HG02973 (cell line): ENCODE results near the gene CLNK.

Experiments used
- ATAC-seq: cut with Tn5 transposase; IDR thresholded peaks from one replicate; pipeline ENCODE4 v1.9.1; 2021; ENCODE audit warnings: moderate library complexity; ENCODE audit not compliant: unreplicated experiment

Gene CLNK

GRCh38 chr4:10664408-10664807 is 20.2 kb downstream of the CLNK start:
- ATAC-seq, result no peak

GRCh38 chr4:10662937-10663336 is 21.6 kb downstream of the CLNK start:
- no peak for ATAC-seq

DNA sequence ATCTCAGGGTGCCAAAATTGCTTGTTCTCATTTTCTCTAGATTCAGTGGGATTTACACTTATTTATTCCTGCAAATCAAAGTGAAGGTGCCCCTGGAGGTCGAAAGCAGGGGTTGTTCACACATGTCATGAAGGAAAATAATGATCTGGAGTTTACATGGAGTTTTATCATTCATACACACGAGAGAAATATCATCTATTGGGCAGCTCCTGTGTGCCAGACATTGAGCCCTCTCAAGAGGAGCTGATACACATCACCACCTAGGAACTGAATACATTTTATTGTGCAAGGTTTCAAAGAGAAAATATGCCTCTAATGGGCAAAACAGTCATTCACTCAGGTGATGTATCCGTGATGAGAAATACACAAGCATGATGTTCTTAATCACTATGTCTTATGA is 23.5 kb downstream of the CLNK start:
- ATAC-seq, result no peak

DNA sequence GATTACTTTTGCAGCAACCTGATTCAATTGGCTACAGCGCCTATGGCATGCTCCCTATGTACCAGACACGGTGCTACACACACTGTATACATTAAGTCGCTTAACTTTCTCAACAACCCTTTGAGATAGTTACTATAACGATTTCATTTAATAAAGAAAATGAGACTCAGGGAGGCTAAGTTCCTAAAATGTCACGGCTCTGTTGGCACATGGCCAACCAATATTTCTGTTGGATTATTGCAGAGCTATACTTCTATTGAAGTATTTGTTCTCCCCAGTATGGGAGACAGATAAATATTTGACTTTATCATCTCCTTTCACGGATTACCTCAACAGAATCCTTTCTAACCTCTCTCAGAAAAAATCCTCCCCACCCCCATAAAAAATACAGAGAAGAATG is 25.3 kb downstream of the CLNK start:
- ATAC-seq, result no peak

GRCh38 chr4:10656988-10657387 is 27.6 kb downstream of the CLNK start:
- no peak for ATAC-seq

DNA sequence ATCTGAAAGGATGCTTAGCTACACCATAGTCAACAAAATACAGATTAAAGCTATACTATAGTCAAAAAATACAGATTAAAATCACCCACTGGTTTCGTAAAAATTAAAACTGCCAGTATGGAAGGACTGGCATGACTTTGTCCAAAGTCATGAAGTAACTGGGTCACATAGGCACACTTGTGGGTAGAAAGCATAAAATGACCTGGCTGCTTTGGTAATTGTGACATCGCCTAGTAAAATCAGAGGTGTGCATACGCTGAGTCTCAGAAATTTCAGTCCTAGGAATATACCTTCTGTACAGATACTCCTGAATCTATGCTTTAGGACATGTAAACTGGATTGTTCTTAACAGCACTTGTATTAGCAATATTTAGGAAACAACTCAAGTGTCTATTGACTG is 28.1 kb downstream of the CLNK start:
- no peak for ATAC-seq

DNA sequence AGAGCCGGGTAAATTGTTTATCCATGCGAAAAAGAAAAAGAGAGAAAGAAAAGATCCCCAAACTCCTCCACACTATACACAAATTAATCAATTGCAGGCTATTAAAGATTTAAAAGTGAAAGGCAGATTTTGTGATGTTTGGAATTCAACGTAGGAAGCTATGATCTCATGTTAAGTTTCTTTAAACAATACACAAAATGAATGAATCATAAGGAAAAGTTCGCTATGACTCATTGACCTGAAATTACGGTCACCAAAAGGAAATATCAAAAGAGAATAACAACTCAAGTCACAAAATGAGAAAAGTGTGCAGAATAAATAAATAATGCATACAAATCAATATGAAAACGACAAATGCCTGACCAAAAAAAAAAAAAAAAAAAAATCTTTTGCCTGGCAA is 28.6 kb downstream of the CLNK start:
- ATAC-seq, result no peak

DNA sequence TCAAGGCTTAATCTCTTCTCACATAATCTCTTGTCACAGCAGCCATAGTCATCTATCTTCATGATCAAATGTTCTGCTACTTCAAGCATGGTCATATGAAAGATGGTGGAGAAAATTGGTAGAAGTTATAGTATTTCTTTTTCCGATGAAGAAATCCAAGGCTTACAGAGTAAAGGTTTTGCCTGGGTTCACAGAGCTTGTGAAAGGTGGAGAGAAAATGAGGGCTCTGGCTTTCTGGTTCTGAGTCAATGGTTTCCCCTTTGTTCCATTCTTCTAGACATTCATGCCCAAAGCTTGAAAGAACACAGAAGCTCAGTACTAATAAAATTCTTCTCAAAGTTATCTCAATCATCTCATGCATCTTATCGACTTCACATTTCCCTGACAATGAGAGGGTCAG is 36.1 kb downstream of the CLNK start:
- ATAC-seq, result no peak

GRCh38 chr4:10647846-10648245 is 36.7 kb downstream of the CLNK start:
- no peak for ATAC-seq

GRCh38 chr4:10643600-10644425 is 40.8 kb downstream of the CLNK start:
- no peak for ATAC-seq

GRCh38 chr4:10640561-10641201 is 43.9 kb downstream of the CLNK start:
- no peak for ATAC-seq

DNA sequence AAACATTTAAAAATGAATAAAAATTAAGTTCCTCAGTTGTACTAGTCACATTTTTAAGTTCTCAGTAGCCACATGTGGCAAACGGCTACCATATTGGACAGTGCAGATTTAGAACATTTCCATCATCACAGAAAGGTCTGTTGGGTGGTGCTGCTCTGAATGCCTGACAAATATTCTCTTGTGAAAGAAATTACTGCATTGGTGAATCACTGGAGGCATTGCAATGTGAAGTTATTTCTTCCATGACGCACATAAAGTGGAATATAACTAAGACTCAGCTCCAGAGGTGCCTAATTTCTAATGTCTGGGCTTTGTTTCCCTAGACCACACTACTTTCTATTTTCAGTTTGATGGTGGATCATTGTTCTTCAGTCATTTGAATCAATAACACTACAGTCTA is 44.9 kb downstream of the CLNK start:
- no peak for ATAC-seq

GRCh38 chr4:10639100-10639499 is 45.5 kb downstream of the CLNK start:
- ATAC-seq, result no peak

DNA sequence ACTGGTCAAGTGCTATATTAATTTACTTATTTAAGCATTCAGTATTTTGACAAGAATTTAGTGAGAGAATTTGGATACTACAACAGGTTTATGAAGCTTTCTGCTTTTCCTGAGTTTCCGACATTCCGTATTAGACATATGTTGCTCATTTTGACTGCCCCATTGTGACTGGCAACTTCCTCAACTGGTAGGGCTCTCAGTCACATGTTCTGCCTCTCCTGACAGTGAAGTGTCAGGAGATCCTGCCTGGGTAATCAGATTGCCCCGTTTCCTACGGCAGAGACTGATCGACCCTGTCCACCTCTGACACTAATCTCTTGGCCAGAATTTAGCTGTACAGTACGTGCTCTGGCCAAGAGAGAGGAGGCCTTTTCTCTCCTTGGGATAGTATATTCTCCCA is 49.5 kb downstream of the CLNK start:
- ATAC-seq, result no peak

GRCh38 chr4:10629394-10629793 is 55.2 kb downstream of the CLNK start:
- peak; percentile 60 for ATAC-seq

DNA sequence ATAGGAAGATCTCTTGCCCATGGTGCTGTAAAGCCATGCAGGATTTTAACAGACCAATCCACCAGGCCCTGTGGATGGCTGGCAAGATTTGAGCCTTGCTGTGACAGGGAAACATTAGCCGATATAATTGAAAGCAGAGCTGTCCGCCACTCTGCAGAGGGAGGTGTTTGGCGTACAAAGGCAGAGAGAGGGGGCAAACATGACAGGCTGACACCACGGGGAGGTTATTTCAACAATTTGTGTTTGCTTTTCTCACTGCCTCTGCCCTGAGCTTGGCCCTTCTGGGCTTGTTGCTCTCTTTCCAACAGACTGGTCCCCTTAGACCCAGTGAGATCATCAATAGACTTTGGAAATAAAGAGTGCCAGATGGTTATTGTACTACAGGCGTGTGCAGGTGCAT is 59.4 kb downstream of the CLNK start:
- no peak for ATAC-seq

GRCh38 chr4:10623862-10624261 is 60.7 kb downstream of the CLNK start:
- no peak for ATAC-seq

DNA sequence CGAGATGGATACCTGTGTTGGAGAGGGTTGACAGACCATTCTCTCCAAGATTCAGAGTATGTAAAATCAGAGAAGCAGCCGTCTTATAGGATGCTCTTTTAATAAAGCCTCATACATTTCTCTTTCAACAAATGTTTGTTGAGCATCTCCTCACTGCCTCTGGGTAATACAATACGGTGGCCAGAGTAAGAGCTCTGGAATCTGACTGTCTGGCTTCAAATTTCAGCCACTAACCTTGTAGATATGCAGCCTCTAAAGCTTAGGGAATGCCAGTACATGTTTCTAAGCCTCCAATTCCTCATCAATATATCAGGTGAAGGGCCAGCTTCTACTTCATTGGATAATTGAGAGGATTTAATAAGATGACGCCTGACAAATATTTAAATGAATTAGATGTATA is 61.3 kb downstream of the CLNK start:
- no peak for ATAC-seq

DNA sequence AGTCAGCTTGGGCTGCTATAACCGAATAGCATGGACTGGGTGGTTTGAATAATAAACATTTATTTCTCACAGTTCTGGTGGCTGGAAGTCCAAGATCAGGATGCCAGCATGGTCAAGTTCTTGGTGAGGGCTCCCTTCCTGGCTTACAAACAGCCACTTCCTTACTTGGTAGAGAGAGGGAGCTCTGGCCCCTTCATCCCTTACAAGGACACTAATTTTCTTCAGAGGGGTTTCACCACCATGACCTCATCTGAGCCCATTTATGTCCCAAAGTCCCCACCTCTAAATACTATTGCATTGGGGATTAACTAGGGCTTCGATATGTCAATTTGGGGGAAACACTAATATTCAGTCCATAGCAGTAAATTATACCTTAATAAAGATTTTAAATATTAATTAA is 61.8 kb downstream of the CLNK start:
- ATAC-seq, result no peak

DNA sequence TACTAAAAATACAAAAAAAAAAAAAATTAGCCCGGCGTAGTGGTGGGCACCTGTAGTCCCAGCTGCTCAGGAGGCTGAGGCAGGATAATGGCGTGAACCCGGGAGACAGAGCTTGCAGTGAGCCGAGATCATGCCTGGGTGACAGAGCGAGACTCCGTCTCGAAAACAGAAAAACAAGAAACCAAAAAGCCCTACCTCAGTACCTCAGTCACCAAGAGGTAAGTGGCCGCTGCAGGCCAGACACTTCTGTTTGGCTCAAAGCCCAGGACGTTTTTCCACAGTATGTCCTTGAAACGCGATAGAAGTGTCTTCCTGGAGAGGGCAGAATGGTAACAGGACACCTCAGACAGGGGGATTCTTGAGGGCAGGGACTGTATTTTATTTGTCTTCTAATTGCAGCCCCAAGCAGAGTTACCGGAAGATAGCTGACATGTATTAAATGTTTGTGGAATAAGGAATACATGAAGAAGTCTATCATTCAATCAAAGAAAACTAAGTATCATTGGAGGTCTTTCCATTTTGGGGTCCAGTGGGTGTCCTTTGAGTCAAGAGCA is 63.6 kb downstream of the CLNK start:
- no peak for ATAC-seq

GRCh38 chr4:10619855-10620254 is 64.7 kb downstream of the CLNK start:
- ATAC-seq, result no peak

DNA sequence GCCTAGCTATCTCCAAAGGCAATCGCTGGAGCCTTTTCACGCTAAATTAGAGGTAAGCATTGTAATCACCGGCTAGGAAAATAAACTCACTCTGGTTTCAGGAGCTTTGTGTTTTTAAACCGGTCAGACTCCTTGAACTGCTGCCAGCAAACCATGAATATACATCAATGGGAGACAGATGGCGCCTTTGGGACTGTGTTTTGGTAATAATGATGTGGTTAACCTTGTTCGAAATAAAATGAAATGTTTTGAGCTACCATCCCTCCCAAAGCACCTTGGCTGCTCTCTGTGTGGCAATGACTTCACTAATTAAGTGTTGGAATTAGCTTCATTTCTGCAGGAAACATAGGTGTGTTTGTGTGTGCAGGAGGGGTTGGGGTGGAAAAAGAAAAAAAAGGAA is 65.3 kb downstream of the CLNK start:
- no peak for ATAC-seq
